K562 (cell line): ENCODE data around the gene EXOC7. TPM values are rescaled to one million over a fixed set of nuclear protein-coding genes. Genes with fewer than 3 reads are reported as not detected.

Experiments
- ATAC-seq: fragments of 200-7000 bp; cut with Tn5 transposase; 3 replicates; pipeline ENCODE4 v1.9.1; 2020; ENCODE audit warnings: moderate library complexity
- BruUV-seq: library from RNA; stranded (reverse); fragments of 400-500 nt; replicated peaks from 2 replicates; lab custom pipeline; 2021; lab: Mats Ljungman, UMichigan
- CTCF ChIA-PET: fragments of 300-600 bp; formaldehyde crosslinking; extraction: SDS; loops from one replicate; lab custom pipeline; 2021; ENCODE audit warnings: low intra/inter-chr PET ratio; lab: Yijun Ruan, JAX
- POLR2A ChIA-PET: fragments of 300-600, 350-650 bp; sonication (Branson Sonifier 250); formaldehyde crosslinking; extraction: SDS; loops from one replicate; lab custom pipeline; 2021; ENCODE audit warnings: antibody characterized with exemption, inconsistent platforms; lab: Yijun Ruan, JAX
- DNase-seq, 4 experiments: peaks; one replicate each; pipeline versions ENCODE4 v3.0.0 to v3.0.0-alpha.2; 2011 to 2018; ENCODE audit warnings: low spot score in 3 of 4, mixed read lengths in 3 of 4; ENCODE audit errors: extremely low read depth in 1 of 4
- FAIRE-seq: peaks from 2 replicates; lab custom pipeline; 2011; peaks lifted over from hg19 to GRCh38; lab: Jason Lieb, UNC
- H2AFZ ChIP-seq: 2 replicates; pipeline ENCODE4 v1.6.0; 2011; ENCODE audit warnings: low read depth, low read length, control low read depth, inconsistent platforms
- H3K27ac ChIP-seq: fragments of 200-600 bp; 3 replicates; pipeline ENCODE4 v1.8.0; 2011; ENCODE audit warnings: low read depth, mild to moderate bottlenecking, control low read depth, inconsistent platforms, low read length, moderate library complexity, mixed read lengths; ENCODE audit errors: extremely low read depth
- H3K27me3 ChIP-seq, 2 experiments: fragments of 300-600 bp in 1 of 2; 2 replicates in 1 of 2; 3 replicates in 1 of 2; pipeline versions ENCODE4 v1.6.0 to v1.8.0; 2011; ENCODE audit warnings: inconsistent platforms in 2 of 2, low read length in 2 of 2, mild to moderate bottlenecking in 1 of 2, mixed read lengths in 1 of 2, moderate library complexity in 1 of 2; ENCODE audit not compliant: control insufficient read depth in 2 of 2, insufficient read depth in 2 of 2
- H3K36me3 ChIP-seq: fragments of 300-600 bp; 3 replicates; pipeline ENCODE4 v1.8.0; 2011; ENCODE audit warnings: mild to moderate bottlenecking, low read length, inconsistent platforms; ENCODE audit not compliant: control insufficient read depth, insufficient read depth
- H3K4me1 ChIP-seq, 2 experiments: fragments of 200-600 bp in 1 of 2; replicated peaks in 1 of 2; 2 replicates in 1 of 2; 3 replicates in 1 of 2; pipeline versions ENCODE4 v1.5.1 to v1.8.0; 2011; ENCODE audit warnings: inconsistent platforms in 2 of 2, low read length in 2 of 2, mild to moderate bottlenecking in 1 of 2, mixed read lengths in 1 of 2, moderate library complexity in 1 of 2; ENCODE audit not compliant: control insufficient read depth in 2 of 2, insufficient read depth in 2 of 2
- H3K4me2 ChIP-seq: 2 replicates; pipeline ENCODE4 v1.6.1; 2011; ENCODE audit warnings: low read length, control low read depth, inconsistent platforms, mixed read lengths; ENCODE audit not compliant: insufficient read depth
- H3K4me3 ChIP-seq: fragments of 200-600 bp; sonication (generic), shearing (Covaris generic); 2 replicates; pipeline ENCODE4 v1.5.1; 2016; ENCODE audit warnings: control low read depth, inconsistent platforms
- H3K79me2 ChIP-seq: fragments of 200-600 bp; 3 replicates; pipeline ENCODE4 v1.8.0; 2011; ENCODE audit warnings: low read length, inconsistent platforms; ENCODE audit not compliant: control insufficient read depth, insufficient read depth
- H3K9ac ChIP-seq, 2 experiments: 2 replicates each; pipeline versions ENCODE4 v1.6.0 to v1.6.1; 2011; ENCODE audit warnings: low read depth in 2 of 2, low read length in 2 of 2, control low read depth in 1 of 2, inconsistent platforms in 1 of 2, mild to moderate bottlenecking in 1 of 2, mixed read lengths in 1 of 2; ENCODE audit not compliant: insufficient read depth in 1 of 2
- H3K9me1 ChIP-seq: one replicate; pipeline ENCODE4 v1.6.0; 2011; ENCODE audit warnings: inconsistent platforms, mild to moderate bottlenecking, low read length, moderate library complexity; ENCODE audit not compliant: control insufficient read depth, insufficient read depth
- H3K9me3 ChIP-seq: replicated peaks from 2 replicates; pipeline ENCODE4 v1.5.1; 2011; ENCODE audit warnings: low read depth, low read length, inconsistent platforms; ENCODE audit not compliant: control insufficient read depth, insufficient read depth
- H4K20me1 ChIP-seq: replicated peaks from 2 replicates; pipeline ENCODE4 v1.6.1; 2011; ENCODE audit warnings: low read length, inconsistent platforms, mixed read lengths; ENCODE audit not compliant: control insufficient read depth, insufficient read depth
- BCOR ChIP-seq: fragments of 450-650 bp; IDR thresholded peaks from 2 replicates; pipeline ENCODE4 v1.6.1; 2016
- BMI1 ChIP-seq: fragments of 150-350 bp; IDR thresholded peaks from 2 replicates; pipeline ENCODE4 v1.6.1; 2014; ENCODE audit warnings: low read length
- CHCHD3 ChIP-seq: fragments of 250-450 bp; sonication (Bioruptor Pico); IDR thresholded peaks from 2 replicates; pipeline ENCODE4 v2.1.2; 2022; ENCODE audit warnings: mild to moderate bottlenecking
- E2F1 ChIP-seq: sonication (generic); formaldehyde crosslinking; IDR thresholded peaks from 2 replicates; pipeline ENCODE4 v1.8.1; 2023; ENCODE audit warnings: mild to moderate bottlenecking, missing genetic modification reagents, moderate library complexity
- FIP1L1 ChIP-seq: fragments of 200-400 bp; formaldehyde crosslinking; IDR thresholded peaks from 2 replicates; pipeline ENCODE4 v1.6.1; 2018; ENCODE audit warnings: mild to moderate bottlenecking, low read depth, low read length; ENCODE audit not compliant: poor library complexity, severe bottlenecking
- FOSL1 ChIP-seq: fragments of 200-800 bp; sonication (Bioruptor generic); conservative IDR thresholded peaks from 2 replicates; pipeline ENCODE4 v1.6.1; 2016; ENCODE audit warnings: missing genetic modification characterization, missing compliant biosample characterization
- GMEB1 ChIP-seq: fragments of 250-450 bp; sonication (Bioruptor Pico); IDR thresholded peaks from 2 replicates; pipeline ENCODE4 v1.4.0; 2020; ENCODE audit warnings: mild to moderate bottlenecking
- HEY1 ChIP-seq: fragments of 250-450 bp; sonication (Bioruptor Pico); IDR thresholded peaks from 2 replicates; pipeline ENCODE4 v1.5.0; 2020; ENCODE audit warnings: mild to moderate bottlenecking, moderate library complexity, borderline replicate concordance
- JUND ChIP-seq, 2 experiments: IDR thresholded peaks; 2 replicates in 1 of 2; 3 replicates in 1 of 2; pipeline ENCODE4 v1.6.1; 2011; ENCODE audit warnings: borderline replicate concordance in 2 of 2, low read depth in 2 of 2, low read length in 2 of 2, improper control_type of control experiment in 1 of 2, missing biosample characterization in 1 of 2, missing genetic modification characterization in 1 of 2, missing genetic modification reagents in 1 of 2
- MCM7 ChIP-seq, 2 experiments: fragments of 450-650 bp; IDR thresholded peaks; 2 replicates each; pipeline ENCODE4 v1.6.1; 2016 to 2018
- MTA1 ChIP-seq: fragments of 450-650 bp; IDR thresholded peaks from 2 replicates; pipeline ENCODE4 v1.6.1; 2017; ENCODE audit warnings: borderline replicate concordance
- MXI1 ChIP-seq: IDR thresholded peaks from 2 replicates; pipeline ENCODE4 v1.6.1; 2011; ENCODE audit warnings: low read depth, mild to moderate bottlenecking, improper control_type of control experiment, low read length
- PPARD ChIP-seq: fragments of 250-450 bp; sonication (Bioruptor Pico); IDR thresholded peaks from 2 replicates; pipeline ENCODE4 v1.8.0; 2022; ENCODE audit warnings: inconsistent platforms, mild to moderate bottlenecking, moderate library complexity
- THRA ChIP-seq: fragments of 450-650 bp; IDR thresholded peaks from 2 replicates; pipeline ENCODE4 v1.6.1; 2017; ENCODE audit warnings: mild to moderate bottlenecking, moderate library complexity
- ZNF124 ChIP-seq: sonication (generic); formaldehyde crosslinking; IDR thresholded peaks from 2 replicates; pipeline ENCODE4 v1.8.1; 2022; ENCODE audit warnings: missing genetic modification reagents
- WGBS: fragments of 100-300 bp; shearing (Covaris generic); methylation state at CpG from one replicate; pipeline ENCODE4 v1.1.6; 2016; ENCODE audit warnings: low coverage, mixed read lengths; ENCODE audit not compliant: insufficient coverage; ENCODE audit errors: missing lambda C conversion rate; 5-methylcytosine and 5-hydroxymethylcytosine counted together
- in situ Hi-C: fragments of 300-500 bp; cut with MboI; formaldehyde crosslinking; loops from 4 replicates; pipeline ENCODE4 v1.15.0; 2018; ENCODE audit warnings: inconsistent platforms, mixed read lengths
- intact Hi-C: fragments of 100-400 bp; cut with micrococcal nuclease; formaldehyde crosslinking; loops from 2 replicates; pipeline ENCODE4 v1.14.2; 2022
- polyA plus RNA-seq, 8 experiments: library from polyadenylated mRNA; depleted of rRNA in 4 of 8; stranded (reverse) in 5 of 8; unstranded in 3 of 8; fragments of >200 nt; fragmentation: Nextera tagmentation in 2 of 8; fragmentation: Illumina TruSeq in 1 of 8; extraction: Ambion mirVana in 2 of 8; extraction: Trizol in 1 of 8; gene quantifications; 2 replicates each; pipeline versions ENCODE4 v1.2.1 to v1.2.3, GENCODE V29; 2011 to 2014; ENCODE audit warnings: inconsistent platforms in 1 of 8, missing spikeins in 1 of 8
- total RNA-seq, 7 experiments: library from RNA; depleted of rRNA in 6 of 7; stranded (reverse); fragments of >200 nt in 6 of 7; fragmentation: Illumina TruSeq in 2 of 7; extraction: Trizol in 2 of 7; gene quantifications; 2 replicates each; pipeline versions ENCODE4 v1.2.1 to v1.2.3, GENCODE V29; 2011 to 2021; ENCODE audit warnings: low replicate concordance in 1 of 7

Gene EXOC7
- total and polyA plus RNA-seq, 9 of the 15 experiments (the other 6 are each of a cell fraction or from before 2014, with no cell fraction given) = 18.6 to 57.0 (median 35.0) TPM

DNA sequence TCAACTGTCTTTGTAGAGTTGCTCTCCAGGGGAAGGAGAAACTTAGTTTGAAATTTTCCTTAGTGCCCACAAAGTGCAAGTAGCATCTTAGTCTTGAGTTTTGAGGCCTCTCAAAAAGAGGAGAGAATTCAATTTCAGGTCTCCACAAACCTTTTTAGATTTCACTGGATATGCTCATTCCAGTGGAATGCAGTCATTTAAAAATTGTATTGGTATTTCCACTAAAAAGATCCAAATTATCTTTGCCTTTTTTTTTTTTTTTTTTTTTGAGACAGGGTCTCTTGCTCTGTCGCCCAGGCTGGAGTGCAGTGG lies 44.4 kb upstream of the EXOC7 start:
- no TSS peak for BruUV-seq
- H4K20me1 ChIP-seq = peaks cover 3% of the 10 kb centered on the region; the same call in 1 of the 2 replicates
- no peaks in the 10 kb centered on the region for H3K27me3 ChIP-seq
- in situ Hi-C loops = no loop called here
- H3K4me1 ChIP-seq = 0 out of 5 replicates have a peak, but pooled peaks cover 0 to 3% of the 10 kb centered on the region in 2 experiments
- H2AFZ ChIP-seq = no peak overlapping the region
- FAIRE-seq = no peak
- CTCF ChIA-PET = interaction anchor here (0.7 to 2.8 kb wide), 2 partner anchors 26 to 1346 kb away, joined by 3 to 12 read pairs; no protein-coding TSS in a partner anchor
- no peak overlapping the region for H3K4me2 ChIP-seq
- DNase-seq = no peak
- WGBS = no CpG with 5 or more reads among the region's 1 CpG
- H3K4me3 ChIP-seq = no peak overlapping the region
- peaks cover 38% of the 10 kb centered on the region; the same call in 2 of the 3 replicates for H3K36me3 ChIP-seq
- POLR2A ChIA-PET = no interaction called here
- intact Hi-C loops = no loop called here
- no peak for TF ChIP-seq FIP1L1
- TF ChIP-seq ZNF124 = no peak
- no peak for TF ChIP-seq MXI1
- no peak for TF ChIP-seq THRA
- no peak for TF ChIP-seq FOSL1
- TF ChIP-seq MCM7 (IDR thresholded peaks at IDR 0.05) = no peak
- no peak for TF ChIP-seq PPARD (CRISPR knock-in tag)
- no peak for TF ChIP-seq BCOR
- no peak for TF ChIP-seq CHCHD3
- TF ChIP-seq HEY1 (CRISPR knock-in tag) = no peak
- TF ChIP-seq GMEB1 (CRISPR knock-in tag) = no peak
- TF ChIP-seq JUND (IDR thresholded peaks at IDR 0.05; ENCODE audit: borderline replicate concordance, low read depth, low read length) = no peak
- TF ChIP-seq JUND (tag; IDR thresholded peaks at IDR 0.05; ENCODE audit: borderline replicate concordance, low read depth, low read length) = no peak
- no peak for TF ChIP-seq BMI1
- no peak for TF ChIP-seq E2F1 (CRISPR knock-in tag)
- no peak for TF ChIP-seq MTA1
- H3K27ac ChIP-seq = no peak overlapping the region
- no peaks in the 10 kb centered on the region for H3K79me2 ChIP-seq
- no peaks in the 10 kb centered on the region for H3K9me1 ChIP-seq
- H3K9me3 ChIP-seq = no peaks in the 10 kb centered on the region
- ATAC-seq = no peak
- H3K9ac ChIP-seq = no peak overlapping the region
